HG02759 (cell line): ENCODE data around the gene KMT2A.
A peak's percentile ranks its signal among the peaks of the same experiment; 100 is the strongest.
"Not testable (repeated sequence)": the region's sequence is repeated elsewhere in the genome, so short reads cannot be mapped to it uniquely, and the experiment has no call there.

Source experiments
- ATAC-seq: cut with Tn5 transposase; IDR thresholded peaks from one replicate; pipeline ENCODE4 v1.9.1; 2021; ENCODE audit warnings: mild to moderate bottlenecking, moderate library complexity; ENCODE audit not compliant: unreplicated experiment

Gene KMT2A

DNA sequence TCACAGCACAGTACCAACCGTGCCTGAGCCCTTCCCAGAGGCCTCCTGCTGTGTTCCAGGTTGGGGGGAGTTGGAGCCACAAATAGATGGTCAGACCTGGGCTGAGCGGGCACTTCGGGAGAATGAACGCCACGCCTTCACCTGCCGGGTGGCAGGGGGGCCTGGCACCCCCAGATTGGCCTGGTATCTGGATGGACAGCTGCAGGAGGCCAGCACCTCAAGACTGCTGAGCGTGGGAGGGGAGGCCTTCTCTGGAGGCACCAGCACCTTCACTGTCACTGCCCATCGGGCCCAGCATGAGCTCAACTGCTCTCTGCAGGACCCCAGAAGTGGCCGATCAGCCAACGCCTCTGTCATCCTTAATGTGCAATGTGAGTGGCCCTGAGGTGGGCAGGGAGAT lies 95.8 kb downstream of the KMT2A start:
- no peak for ATAC-seq

DNA sequence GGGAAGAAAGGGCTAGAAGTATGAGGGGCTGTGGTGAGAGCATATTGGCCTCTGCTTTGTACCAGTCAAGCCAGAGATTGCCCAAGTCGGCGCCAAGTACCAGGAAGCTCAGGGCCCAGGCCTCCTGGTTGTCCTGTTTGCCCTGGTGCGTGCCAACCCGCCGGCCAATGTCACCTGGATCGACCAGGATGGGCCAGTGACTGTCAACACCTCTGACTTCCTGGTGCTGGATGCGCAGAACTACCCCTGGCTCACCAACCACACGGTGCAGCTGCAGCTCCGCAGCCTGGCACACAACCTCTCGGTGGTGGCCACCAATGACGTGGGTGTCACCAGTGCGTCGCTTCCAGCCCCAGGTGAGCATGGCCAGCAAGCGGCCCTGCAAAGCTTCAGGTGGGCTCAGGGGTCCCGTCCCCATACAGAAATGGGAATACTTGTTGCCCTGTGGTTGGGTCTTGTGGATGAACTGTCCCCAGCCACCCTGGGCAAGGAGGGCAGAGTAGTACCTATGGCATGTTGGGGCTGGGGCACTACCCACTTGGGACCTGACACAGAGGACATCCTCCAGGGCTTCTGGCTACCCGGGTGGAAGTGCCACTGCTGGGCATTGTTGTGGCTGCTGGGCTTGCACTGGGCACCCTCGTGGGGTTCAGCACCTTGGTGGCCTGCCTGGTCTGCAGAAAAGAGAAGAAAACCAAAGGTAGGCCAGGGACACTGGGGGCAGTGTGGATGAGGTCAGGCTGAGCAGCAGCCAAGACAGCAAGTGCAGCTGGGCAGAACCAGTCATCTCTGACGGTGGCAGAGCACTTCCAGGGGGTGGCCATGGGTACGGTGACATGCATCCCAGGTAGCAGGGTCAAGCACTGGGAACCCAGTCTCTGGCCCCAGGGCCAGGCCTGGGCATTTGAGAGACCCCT lies 96.8 kb downstream of the KMT2A start:
- ATAC-seq = no peak

DNA sequence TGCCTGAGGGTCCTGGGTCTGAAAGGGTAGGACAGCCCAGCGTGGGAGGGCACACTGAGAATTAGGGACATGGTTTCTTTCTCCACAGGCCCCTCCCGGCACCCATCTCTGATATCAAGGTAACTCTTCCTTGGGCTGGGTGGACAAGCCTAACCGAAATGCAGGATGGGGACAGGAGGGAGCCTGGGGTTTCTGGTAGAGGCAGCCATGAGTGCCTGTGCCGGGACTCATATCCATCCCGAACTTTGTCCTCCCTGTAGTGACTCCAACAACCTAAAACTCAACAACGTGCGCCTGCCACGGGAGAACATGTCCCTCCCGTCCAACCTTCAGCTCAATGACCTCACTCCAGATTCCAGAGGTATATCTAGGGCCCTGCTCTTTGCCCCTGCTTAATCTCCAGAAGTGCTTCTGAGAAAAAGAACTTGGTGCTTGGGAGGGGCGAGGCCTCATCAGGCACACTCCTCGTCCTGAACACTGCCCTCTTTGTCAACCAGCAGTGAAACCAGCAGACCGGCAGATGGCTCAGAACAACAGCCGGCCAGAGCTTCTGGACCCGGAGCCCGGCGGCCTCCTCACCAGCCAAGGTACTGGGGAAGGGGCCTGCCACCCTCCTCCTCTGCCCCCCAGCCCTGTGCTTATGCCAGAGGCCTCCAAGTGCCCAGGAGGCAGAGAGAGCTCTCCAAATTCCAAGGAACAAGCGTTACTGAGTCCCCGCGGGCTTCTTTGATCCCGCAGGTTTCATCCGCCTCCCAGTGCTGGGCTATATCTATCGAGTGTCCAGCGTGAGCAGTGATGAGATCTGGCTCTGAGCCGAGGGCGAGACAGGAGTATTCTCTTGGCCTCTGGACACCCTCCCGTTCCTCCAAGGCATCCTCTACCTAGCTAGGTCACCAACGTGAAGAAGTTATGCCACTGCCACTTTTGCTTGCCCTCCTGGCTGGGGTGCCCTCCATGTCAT lies 97.8 kb downstream of the KMT2A start:
- no peak for ATAC-seq

DNA sequence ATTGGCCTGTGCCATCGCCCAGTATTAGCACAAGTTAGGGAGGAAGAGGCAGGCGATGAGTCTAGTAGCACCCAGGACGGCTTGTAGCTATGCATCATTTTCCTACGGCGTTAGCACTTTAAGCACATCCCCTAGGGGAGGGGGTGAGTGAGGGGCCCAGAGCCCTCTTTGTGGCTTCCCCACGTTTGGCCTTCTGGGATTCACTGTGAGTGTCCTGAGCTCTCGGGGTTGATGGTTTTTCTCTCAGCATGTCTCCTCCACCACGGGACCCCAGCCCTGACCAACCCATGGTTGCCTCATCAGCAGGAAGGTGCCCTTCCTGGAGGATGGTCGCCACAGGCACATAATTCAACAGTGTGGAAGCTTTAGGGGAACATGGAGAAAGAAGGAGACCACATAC lies 99.0 kb downstream of the KMT2A start:
- ATAC-seq = no peak

DNA sequence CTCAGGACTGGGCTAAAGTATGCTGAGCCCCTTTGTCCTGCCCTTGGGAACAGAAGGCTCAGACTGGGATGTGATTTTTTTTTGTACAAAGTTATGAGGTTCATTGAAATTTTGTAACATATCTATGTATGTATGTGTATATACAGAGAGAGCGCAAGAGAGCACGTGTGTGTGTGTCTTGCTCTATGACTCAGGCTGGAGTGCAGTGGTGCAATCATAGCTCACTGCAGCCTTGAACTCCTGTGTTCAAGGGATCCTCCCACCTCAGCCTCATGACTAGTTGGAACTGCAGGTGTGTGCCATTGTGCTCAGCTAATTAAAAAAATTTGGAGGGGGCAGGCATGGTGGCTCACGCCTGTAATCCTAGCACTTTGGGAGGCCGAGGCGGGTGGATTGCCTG lies 100.4 kb downstream of the KMT2A start:
- no peak for ATAC-seq

DNA sequence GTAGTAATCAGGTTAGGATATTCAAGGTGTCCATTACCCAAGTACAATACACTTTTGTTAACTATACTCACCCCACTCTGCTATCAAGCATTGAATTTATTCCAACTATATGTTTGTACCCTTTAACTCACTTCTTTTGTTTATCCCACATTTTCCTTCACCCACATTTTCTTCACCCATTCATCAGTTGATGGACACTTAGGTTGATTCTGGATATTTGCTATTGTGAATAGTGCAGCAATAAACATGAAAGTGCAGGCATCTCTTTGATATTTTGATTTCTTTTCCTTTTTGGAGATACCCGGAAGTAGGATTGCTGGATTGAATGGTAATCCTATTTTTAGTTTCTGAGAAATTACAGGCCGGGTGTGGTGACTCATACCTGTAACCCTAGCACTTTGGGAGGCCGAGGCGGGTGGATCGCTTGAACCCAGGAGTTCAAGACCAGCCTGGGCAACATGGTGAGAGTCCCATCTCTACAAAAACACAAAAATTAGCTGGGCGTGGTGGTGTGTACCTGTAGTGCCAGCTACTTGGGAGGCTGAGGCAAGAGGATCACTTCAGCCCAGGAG lies 101.2 kb downstream of the KMT2A start:
- no peak for ATAC-seq

DNA sequence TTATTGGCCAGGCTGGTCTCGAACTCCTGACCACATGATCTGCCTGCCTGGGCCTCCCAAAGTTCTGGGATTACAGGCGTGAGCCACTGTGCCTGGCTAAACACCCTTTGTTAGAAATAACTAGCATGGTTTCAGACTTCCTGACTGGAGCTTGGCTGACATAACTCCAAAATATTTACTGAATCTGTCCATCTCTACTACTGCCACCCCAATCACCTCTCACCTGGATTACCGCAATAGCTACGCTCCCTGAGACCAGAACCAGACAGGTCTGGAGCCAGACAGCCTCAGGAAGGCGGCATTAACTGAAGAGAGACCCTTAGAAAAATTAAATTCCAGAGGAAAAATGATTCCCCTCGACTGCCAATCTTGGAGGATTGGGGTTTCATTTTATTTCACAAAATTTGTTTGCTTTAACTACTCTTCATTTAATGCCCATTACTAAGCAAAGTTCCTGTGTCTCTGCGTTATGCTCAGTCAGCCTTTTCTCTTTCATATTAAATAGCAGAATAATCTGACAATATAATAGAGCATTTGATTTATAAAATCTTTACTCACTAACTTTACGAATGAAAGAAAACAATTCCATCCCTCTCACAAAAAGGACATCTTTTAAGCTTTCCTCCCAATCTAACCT lies 107.8 kb downstream of the KMT2A start:
- no peak for ATAC-seq

- no peak for ATAC-seq
These were observed 108.3 kb downstream of the KMT2A start for GRCh38 chr11:118544647-118545010.

DNA sequence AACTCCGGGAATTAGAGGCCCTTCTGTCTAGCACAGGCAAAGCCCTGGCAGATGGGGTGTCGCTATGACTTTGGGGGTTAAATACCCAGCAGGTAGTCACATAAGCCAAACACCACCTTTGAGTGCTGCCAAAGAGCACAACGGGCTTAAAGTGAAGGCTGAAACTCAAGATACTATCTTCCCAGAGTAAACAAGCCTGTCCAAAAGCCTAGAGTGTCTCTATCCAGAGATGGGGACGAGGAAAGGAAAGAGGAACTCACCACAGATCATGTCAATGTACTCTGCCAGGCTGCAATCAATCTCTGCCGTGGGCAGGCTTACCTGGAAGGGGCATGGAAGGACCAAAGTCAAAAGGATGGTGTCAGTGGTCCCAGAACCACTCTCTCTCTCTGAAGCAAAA lies 109.2 kb downstream of the KMT2A start:
- no peak for ATAC-seq

DNA sequence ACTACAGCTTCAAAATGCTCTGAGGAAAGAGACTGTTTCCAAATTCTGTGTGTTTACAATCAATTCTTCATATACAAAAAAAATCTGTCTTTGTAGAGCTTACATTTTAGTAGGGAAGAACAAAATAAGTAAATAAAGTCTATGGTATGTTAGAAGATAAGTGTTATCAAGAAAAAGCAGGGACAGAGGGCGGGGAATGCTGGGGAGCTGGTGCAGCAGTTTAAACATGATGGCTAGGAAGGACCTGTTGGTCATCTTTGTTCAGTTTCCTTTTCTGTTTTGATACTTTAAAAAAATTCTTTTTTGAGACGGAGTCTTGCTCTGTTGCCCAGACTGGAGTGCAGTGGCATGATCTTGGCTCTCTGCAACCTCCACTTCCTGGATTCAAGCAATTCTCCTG lies 110.8 kb downstream of the KMT2A start:
- ATAC-seq = no peak

- no peak for ATAC-seq
These were observed 116.0 kb downstream of the KMT2A start for GRCh38 chr11:118552341-118552740.

GRCh38 chr11:118560806-118561205 lies 124.5 kb downstream of the KMT2A start:
- ATAC-seq = no peak

- no peak for ATAC-seq
These were observed 128.8 kb downstream of the KMT2A start for GRCh38 chr11:118565051-118565450.

GRCh38 chr11:118569670-118570069 lies 133.4 kb downstream of the KMT2A start:
- no peak for ATAC-seq

- ATAC-seq = no peak
These were observed 134.5 kb downstream of the KMT2A start for GRCh38 chr11:118570787-118571186.

DNA sequence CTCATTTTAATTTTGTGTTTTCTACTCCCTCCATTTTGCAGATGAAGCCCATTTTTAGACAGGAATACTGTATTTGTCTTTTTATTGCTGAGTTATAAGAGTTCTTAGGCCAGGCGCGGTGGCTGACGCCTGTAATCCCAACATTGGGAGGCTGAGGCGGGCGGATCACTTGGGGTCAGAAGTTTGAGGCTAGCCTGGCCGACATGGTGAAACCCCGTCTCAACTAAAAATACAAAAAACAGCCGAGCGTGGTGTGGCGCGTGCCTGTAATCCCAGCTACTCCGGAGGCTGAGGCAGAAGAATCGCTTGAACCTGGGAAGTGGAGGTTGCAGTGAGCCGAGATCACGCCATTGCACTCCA lies 135.4 kb downstream of the KMT2A start:
- not testable (repeated sequence) for ATAC-seq

DNA sequence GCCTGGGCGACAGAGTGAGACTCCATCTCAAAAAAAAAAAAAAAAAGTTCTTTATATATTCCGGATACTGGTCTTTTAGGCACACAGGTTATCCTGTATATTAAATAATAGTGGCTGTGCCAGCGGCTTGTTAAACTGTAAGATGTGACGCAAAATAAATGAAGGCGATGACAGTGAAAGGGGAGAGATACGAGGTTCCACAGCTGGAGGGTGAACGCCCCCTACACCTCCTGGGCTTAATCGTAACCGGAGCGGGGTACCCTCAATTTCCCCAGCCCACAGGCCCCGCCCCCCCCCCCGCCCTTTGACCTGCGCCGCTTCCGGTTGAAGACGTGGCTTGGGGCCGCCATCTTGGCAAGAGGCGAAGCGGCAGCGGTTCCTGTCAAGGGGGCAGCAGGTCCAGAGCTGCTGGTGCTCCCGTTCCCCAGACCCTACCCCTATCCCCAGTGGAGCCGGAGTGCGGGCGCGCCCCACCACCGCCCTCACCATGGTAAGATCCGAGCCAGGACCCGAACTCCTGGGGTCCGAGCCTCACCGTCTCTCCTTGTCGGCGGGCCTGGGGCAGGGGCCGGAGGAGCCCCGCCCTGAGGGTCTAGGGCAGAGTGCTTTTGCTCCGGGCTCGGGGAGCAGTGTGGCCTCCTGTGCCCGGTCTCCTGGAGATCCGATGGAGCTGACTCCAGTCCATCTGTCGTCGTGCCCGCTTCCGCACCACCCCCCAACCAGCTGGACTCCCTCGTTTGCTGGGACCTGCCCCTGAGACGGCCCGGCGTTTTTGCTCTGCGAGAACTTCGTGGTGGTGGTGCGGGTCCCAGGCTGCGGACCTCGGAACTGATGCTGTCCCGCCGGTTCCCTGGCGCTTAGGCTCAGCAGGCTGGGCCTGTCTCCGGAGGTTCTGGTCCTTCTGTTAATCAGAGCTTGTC lies 136.0 kb downstream of the KMT2A start, which contains the start of gene ARCN1:
TSS of gene ARCN1 (plus strand) at position 349 of the 920 bp plus-strand sequence. CDS start at position 488, 139 bp downstream.
- peak; percentile 80 for ATAC-seq

- ATAC-seq = peak; percentile 14
These were observed 136.8 kb downstream of the KMT2A start for GRCh38 chr11:118572981-118573550.

GRCh38 chr11:118574636-118575035 lies 138.3 kb downstream of the KMT2A start:
- ATAC-seq = no peak
